Measurements from ENCODE around the gene CACNA2D3. TPM values are rescaled to one million over a fixed set of nuclear protein-coding genes. Genes with fewer than 3 reads are reported as not detected.
"Not testable (repeated sequence)": the region's sequence is repeated elsewhere in the genome, so short reads cannot be mapped to it uniquely, and the experiment has no call there.

The CACNA2D3 gene
- total RNA-seq, 1 donor from 2014 or later, result 6.3 TPM

- no peak for DNase-seq (ENCODE audit: low spot score)
Measured at GRCh38 chr3:54445630-54446029, 323.3 kb downstream of the CACNA2D3 start.

GRCh38 chr3:54447427-54447826, 325.1 kb downstream of the CACNA2D3 start:
- no peak for DNase-seq (ENCODE audit: low spot score)

GRCh38 chr3:54454806-54455205, 332.5 kb downstream of the CACNA2D3 start:
- DNase-seq (ENCODE audit: low spot score), result no peak

GRCh38 chr3:54458357-54458756, 336.0 kb downstream of the CACNA2D3 start:
- no peak for DNase-seq (ENCODE audit: low spot score)

- not testable (repeated sequence) for DNase-seq (ENCODE audit: low spot score)
Measured at GRCh38 chr3:54464554-54464953, 342.2 kb downstream of the CACNA2D3 start.

- DNase-seq (ENCODE audit: low spot score), result no peak
Measured at GRCh38 chr3:54476891-54477290, 354.5 kb downstream of the CACNA2D3 start.

- no peak for DNase-seq (ENCODE audit: low spot score)
Measured at GRCh38 chr3:54481606-54482365, 359.4 kb downstream of the CACNA2D3 start.

GRCh38 chr3:54484334-54484733, 362.0 kb downstream of the CACNA2D3 start:
- no peak for DNase-seq (ENCODE audit: low spot score)

- DNase-seq (ENCODE audit: low spot score), result no peak
Measured at GRCh38 chr3:54486317-54486716, 364.0 kb downstream of the CACNA2D3 start.

- DNase-seq (ENCODE audit: low spot score), result no peak
Measured at GRCh38 chr3:54488297-54488696, 365.9 kb downstream of the CACNA2D3 start.

- DNase-seq (ENCODE audit: low spot score), result no peak
Measured at GRCh38 chr3:54494209-54494608, 371.9 kb downstream of the CACNA2D3 start.

- peak; percentile 73 for DNase-seq (ENCODE audit: low spot score)
Measured at GRCh38 chr3:54506603-54507002, 384.3 kb downstream of the CACNA2D3 start.

- DNase-seq (ENCODE audit: low spot score), result no peak
Measured at GRCh38 chr3:54507876-54508460, 385.6 kb downstream of the CACNA2D3 start.

- no peak for DNase-seq (ENCODE audit: low spot score)
Measured at GRCh38 chr3:54510506-54510905, 388.2 kb downstream of the CACNA2D3 start.

- no peak for DNase-seq (ENCODE audit: low spot score)
Measured at GRCh38 chr3:54511766-54512365, 389.5 kb downstream of the CACNA2D3 start.

- DNase-seq (ENCODE audit: low spot score), result no peak
Measured at GRCh38 chr3:54514006-54514405, 391.7 kb downstream of the CACNA2D3 start.

GRCh38 chr3:54514416-54514815, 392.1 kb downstream of the CACNA2D3 start:
- no peak for DNase-seq (ENCODE audit: low spot score)

GRCh38 chr3:54515441-54516213, 393.3 kb downstream of the CACNA2D3 start:
- no peak for DNase-seq (ENCODE audit: low spot score)

GRCh38 chr3:54517424-54517823, 395.1 kb downstream of the CACNA2D3 start:
- no peak for DNase-seq (ENCODE audit: low spot score)

- no peak for DNase-seq (ENCODE audit: low spot score)
Measured at GRCh38 chr3:54518011-54518675, 395.8 kb downstream of the CACNA2D3 start.

- DNase-seq (ENCODE audit: low spot score), result peak; percentile 86
Measured at GRCh38 chr3:54519493-54519892, 397.1 kb downstream of the CACNA2D3 start.

- no peak for DNase-seq (ENCODE audit: low spot score)
Measured at GRCh38 chr3:54520060-54520459, 397.7 kb downstream of the CACNA2D3 start.
